Astrocyte of the hippocampus (primary cell): ENCODE results near the gene MOCOS.

Experiments used
- DNase-seq: peaks from one replicate; pipeline ENCODE4 v3.0.0; 2011; ENCODE audit warnings: low read depth, low spot score

The MOCOS gene

GRCh38 chr18:36303211-36303844, 116.0 kb downstream of the MOCOS start:
- DNase-seq: no peak

GRCh38 chr18:36304723-36305122, 117.4 kb downstream of the MOCOS start:
- DNase-seq: no peak

GRCh38 chr18:36305375-36305774, 118.1 kb downstream of the MOCOS start:
- DNase-seq: no peak

GRCh38 chr18:36307513-36307912, 120.2 kb downstream of the MOCOS start:
- DNase-seq: no peak

GRCh38 chr18:36308711-36309435, 121.6 kb downstream of the MOCOS start:
- DNase-seq: no peak

GRCh38 chr18:36309436-36310391, 122.4 kb downstream of the MOCOS start:
- DNase-seq: peak; percentile 98

GRCh38 chr18:36311026-36311570, 123.8 kb downstream of the MOCOS start:
- DNase-seq: no peak

- DNase-seq: peak; percentile 46
Measured at GRCh38 chr18:36312806-36313395, 125.6 kb downstream of the MOCOS start.

GRCh38 chr18:36314098-36314497, 126.8 kb downstream of the MOCOS start:
- peak; percentile 39 for DNase-seq

GRCh38 chr18:36314754-36315153, 127.5 kb downstream of the MOCOS start:
- DNase-seq: peak; percentile 86

- peak; percentile 90 for DNase-seq
Measured at GRCh38 chr18:36315736-36316135, 128.4 kb downstream of the MOCOS start.

- no peak for DNase-seq
Measured at GRCh38 chr18:36316246-36316645, 128.9 kb downstream of the MOCOS start.
